HG02610 (cell line): ENCODE data around the gene BMI1.
"Not testable (repeated sequence)": the region's sequence is repeated elsewhere in the genome, so short reads cannot be mapped to it uniquely, and the experiment has no call there.

Experiments
- ATAC-seq: cut with Tn5 transposase; IDR thresholded peaks from one replicate; pipeline ENCODE4 v1.9.1; 2021; ENCODE audit warnings: mild to moderate bottlenecking, moderate library complexity; ENCODE audit not compliant: unreplicated experiment

Gene BMI1

DNA sequence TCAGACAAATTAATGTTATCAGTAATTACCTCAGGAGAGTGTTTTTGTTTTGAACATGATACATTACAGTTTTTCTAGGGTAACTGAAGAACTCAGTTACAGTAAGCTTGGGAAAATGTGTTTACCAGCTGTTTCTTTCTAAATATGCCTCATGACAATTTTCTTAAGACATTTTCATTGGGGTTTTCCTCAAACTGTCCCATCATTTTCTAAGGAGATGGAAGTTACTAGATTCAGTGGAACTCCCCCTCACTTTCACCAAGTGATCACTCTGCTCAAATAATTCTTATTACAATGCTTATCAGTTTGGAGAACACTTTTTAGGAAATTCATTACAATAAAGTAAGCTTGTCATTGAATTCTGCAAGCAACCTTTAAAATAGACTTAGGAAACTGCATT lies 18.0 kb downstream of the BMI1 start:
- no peak for ATAC-seq

DNA sequence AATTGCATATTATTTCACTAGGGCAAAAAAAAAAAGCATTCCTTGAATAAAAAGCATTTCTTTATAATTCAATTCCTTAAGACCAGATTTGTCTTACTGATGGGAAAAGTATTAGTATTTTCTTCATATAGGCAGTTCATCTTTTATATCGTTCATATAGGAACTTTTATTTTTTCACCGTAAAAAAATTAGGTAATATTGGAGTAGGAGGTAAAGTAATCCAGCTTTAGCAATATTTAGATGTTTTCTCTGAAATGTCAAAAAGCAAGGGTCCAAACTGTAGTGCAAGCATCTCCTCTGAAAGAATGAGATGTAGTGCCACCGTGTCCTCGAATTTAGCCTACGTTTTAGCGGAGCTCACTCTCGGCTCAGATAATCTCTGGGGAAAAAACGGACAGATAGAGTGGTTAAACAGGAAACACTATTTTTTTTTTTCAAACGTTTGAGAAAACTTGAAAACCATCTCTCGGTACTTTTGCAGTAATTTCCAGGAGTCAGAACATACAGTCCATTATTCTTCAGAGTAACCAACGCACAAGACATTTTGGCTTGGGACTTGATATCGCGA lies 18.9 kb downstream of the BMI1 start:
- ATAC-seq, result no peak

DNA sequence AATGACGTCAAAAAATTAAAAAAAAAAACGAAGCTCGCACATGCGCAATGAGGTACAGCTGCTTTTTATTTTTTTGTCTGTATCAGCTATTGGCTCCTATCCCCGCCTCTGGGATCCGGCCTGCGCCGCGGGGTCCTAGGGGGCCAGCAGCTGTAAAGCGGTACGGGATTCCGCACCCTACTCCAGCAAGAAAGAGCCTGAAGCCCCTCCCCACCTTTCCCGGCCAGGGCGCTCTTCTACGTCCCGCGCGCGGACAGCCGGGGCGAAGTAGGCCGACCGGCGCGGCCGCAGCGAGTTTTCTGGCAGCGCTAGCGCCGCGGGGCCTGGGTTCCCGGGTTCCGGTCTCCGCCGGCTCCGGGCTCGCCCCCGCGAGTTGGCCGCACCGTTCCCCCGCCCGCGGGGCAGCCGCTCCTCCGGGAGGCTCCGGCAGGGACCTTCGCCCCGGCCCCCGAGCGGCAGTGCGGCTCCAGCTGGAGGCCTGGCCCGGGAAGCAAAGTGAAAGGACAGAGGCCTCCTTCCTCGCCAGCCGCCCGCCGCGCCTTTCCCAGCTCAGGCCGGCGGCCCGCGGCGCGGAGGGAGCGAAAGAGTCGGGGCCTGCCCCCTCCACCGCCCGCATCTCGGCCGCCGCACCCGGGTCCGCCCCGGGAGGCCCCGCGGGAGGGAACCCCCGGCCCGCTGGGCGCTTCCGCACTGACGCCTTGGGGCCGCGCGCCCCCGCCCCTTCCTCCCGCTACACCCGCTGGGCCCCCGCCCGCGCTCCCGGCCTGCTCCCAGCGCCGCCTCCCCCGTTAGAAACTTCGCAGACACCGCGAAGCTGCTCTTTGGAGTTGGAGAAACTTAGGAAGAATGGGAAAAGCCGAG lies 19.7 kb downstream of the BMI1 start:
- ATAC-seq, result peak; percentile 46

DNA sequence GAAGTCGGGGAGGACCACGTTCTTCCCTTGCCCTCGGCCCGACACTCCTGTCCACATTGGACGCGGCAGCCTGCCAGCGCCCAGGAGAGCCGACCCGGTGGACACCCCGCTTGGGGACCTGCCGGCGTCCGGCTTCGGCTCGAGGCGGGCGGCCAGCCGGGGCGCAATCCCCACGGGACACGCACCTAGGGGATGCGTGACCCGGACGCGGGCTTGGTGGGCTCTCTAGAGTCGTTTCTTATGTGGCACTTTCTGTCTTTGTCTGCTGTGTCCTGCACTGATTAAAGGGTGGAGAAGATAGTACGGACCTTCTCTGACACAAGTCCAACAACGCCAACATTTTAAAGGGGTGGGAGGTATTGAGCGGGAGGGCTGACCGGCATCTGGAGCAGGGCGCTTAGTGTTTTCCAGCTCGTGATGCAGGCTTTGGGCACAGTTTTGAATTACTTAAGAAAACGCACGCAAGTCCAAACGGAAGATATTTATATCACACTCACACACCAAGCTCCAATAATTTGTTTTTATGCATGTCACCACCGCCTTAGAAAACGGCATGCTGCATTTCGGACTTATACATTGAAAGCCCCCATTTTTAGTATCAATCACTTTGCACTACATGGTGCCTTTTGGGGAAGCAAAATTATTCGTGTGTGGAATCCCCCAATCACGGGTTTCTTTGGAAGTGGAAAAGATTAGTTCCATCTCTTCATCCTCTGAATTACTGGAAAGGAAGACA lies 20.5 kb downstream of the BMI1 start:
- ATAC-seq, result peak; percentile 15

- no peak for ATAC-seq
Measured at GRCh38 chr10:22341926-22342196, 21.0 kb downstream of the BMI1 start.

DNA sequence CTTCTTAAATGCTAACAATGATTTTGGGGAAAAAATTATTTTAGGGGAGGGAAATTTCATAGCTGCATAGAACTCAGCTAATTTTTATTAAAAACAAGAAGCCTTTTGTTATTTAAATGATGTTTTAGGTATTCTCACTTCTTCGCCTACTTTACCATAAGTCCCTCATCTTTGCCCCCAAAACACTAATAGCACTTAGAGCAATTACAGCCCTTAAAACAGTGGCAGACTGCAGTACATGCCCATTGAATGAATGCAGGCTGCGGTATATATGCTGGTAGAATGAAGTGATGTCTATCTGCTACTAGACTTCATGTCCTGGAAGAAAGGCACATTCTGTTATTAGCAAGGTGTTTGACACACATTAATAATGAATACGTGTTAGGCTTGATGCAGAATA lies 21.5 kb downstream of the BMI1 start:
- no peak for ATAC-seq

DNA sequence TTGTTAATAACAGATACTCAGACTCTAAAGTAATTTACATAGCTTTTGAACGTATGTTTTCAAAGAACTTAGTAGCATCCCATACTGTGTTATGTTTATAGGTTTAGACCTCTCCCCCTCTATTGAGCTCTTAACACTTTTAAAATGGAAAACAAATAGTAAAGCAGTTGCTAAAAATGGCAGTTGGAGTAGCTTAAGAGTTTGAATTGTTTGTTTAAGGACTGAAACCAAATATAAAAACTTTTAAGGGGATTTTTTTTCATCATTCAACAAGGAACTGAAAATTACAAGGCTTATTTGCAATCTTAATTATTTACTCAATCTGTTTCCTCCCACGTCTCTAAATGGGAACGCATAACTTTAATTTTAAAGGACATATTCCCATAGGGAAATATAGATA lies 22.8 kb downstream of the BMI1 start:
- ATAC-seq, result no peak

DNA sequence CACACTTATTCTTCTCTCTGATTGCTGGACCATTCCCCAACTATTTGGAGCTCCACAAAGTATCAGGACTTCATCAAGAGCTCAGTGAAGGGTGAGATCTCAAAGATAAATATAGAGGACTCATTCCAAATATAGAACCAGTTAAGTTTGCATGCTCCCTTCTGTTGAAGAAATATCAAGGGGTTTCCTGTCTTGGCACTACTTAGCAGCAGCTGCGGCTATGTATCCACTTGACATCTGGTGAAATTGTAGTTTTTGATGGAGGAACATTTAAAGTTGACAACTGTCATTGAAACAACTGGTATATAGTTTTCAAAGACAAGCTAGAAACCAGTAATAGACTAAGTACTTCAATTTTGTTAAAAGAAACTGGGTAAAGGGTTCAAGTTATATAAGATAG lies 23.4 kb downstream of the BMI1 start:
- ATAC-seq, result no peak

DNA sequence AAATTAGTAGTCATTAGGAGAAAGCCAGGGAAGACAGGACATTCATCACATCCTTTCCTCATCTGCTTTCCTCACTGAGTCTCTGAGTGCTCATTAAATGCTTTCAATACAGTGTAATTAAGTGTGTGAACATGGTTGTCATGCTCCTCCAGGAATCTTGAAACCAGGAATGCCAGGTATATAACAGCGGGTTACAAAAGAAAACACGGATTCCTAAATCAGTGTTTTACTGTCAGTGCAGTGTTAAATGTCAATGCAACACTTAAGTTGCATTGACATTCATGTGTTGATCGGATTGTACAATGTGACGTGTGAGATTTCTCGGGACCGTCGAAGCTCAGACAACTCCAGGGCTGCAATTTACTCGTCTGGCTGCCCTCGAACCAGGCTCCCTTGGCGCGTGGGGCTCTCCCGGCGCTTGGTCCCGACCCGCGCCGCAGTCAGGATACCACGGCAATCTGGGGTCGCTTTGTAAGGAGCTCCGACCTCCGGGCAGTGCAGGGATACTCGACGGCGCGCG lies 23.9 kb downstream of the BMI1 start:
- no peak for ATAC-seq

DNA sequence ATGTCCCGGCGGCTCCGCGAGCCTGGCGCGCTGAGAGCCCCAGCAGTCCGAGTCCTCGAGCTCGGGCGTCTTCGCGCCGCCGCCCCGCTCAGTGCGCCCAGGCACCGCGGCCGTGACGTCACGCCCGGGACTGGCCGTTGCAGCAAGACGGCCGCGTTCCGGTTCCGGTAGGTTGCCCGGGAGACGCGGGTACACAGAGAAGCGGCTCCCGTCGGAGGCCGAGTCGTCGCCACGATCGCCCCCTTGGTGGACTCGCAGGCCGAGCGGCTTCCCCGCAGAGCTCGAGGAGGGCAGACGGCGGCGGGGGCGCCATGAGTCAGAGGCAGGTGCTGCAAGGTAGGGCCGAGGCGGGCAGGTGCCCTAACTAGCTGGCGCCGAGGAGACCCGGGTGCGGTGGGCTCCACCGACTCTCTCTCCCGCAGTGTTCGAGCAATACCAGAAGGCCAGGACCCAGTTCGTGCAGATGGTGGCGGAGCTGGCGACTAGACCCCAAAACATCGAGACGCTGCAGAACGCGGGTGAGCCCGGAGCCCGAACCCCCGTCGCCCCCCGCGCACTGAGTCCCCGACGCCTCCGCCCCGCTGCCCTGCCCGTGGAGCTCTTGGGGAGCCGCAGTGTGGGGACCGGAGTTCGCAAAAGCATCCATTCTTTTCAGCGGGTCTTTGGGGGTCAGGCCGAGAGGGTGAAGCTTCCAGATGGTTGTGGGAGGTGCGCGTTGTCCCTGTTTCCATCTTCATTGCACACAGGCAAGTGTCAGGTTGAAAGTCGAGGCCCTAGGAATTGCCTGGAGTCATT lies 24.6 kb downstream of the BMI1 start, which contains the start of gene SPAG6:
Gene SPAG6 (plus strand): TSS at position 196 of the 795 bp plus-strand sequence. CDS start 116 bp downstream, at position 312.
- no peak for ATAC-seq

- no peak for ATAC-seq
Measured at GRCh38 chr10:22346096-22346661, 25.3 kb downstream of the BMI1 start.

GRCh38 chr10:22349755-22350154 lies 28.9 kb downstream of the BMI1 start:
- no peak for ATAC-seq

DNA sequence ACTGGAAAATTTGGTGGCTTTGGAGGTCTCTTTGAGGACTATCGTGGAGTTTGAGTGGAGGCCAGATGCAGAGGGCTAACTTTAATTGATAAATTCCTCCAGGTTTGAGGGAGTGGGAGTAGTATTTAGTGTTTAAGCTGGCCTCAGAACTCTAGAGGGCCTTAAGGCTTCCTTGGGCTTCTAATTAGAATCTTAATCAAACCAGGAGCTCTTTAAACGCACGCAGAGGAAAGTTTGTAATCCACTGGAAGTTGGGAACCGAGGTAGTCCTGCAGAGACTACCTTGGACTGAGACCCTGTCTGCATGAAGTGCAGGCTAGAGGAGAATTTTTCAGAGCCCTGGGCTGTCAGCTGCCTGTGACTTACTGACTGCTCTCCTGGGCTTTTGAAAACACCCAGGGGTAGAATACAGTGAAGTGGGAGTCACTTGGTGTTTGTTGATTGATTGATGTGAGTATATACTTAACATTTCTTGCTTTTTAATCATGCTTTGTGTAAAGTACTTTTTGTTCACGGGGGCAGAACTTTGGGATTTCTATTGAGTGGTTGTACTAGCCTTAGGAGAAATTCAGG lies 30.3 kb downstream of the BMI1 start:
- ATAC-seq, result no peak

GRCh38 chr10:22356324-22356873 lies 35.5 kb downstream of the BMI1 start:
- no peak for ATAC-seq

- ATAC-seq, result not testable (repeated sequence)
Measured at GRCh38 chr10:22357770-22358169, 36.9 kb downstream of the BMI1 start.

DNA sequence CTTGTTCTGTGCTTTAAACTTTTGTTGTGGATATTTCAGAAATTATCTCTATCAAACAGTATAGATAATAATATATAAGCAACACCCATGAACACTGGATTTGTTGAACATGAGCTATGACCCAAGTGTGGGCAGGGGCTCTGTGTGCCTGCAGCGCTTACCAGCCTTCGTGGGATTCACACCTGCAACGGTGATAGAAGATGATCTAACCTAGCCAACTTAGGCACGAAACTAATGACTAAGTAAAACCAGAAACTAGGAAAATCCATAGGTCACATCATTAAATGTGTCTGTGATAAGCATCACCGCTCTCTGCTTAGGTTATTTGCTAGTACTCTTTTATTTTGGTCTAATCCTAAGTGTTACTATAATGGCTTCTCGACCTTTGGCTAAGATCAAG lies 42.4 kb downstream of the BMI1 start:
- ATAC-seq, result no peak

DNA sequence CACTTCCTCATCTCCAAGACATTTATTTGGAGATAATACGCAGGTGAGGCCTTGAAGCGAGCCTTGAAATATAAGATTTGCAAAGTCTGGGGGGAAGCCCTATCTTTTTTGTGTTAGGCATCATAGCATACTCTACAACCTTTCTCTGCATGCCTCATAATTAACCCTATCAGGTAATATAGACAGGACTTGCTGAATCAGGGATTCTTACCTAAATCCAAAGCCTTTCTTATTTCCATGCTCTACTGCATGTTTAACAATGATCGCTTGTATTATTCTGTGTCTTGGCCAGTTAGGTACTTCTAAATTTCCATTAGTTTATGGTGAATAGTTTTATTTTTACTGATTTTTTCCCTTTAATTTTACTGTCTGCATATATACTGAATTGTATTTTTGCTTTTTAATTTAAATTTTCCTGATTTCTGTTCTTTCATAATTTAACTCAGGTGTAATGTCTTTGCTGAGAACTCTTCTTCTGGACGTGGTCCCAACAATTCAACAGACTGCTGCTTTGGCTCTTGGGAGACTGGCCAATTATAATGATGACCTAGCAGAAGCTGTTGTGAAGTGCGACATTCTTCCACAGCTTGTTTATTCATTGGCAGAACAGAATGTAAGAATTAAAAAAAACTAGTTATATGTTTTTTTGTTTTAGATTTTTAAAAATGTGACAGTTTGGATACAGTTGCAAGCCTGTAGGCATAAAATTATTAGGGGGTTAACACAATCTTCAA lies 43.7 kb downstream of the BMI1 start:
- no peak for ATAC-seq

- ATAC-seq, result peak; percentile 46
Measured at GRCh38 chr10:22365233-22365632, 44.3 kb downstream of the BMI1 start.
